ENCODE data around the gene PARD3.
"Not testable (repeated sequence)": the region's sequence is repeated elsewhere in the genome, so short reads cannot be mapped to it uniquely, and the experiment has no call there.

Gene PARD3

GRCh38 chr10:34797155-34797554 is 17.9 kb downstream of the PARD3 start:
- no peak for DNase-seq (ENCODE audit: low spot score)

GRCh38 chr10:34796133-34796532 is 19.0 kb downstream of the PARD3 start:
- DNase-seq (ENCODE audit: low spot score) = no peak

- no peak for DNase-seq (ENCODE audit: low spot score)
Measured at GRCh38 chr10:34795334-34795733, 19.8 kb downstream of the PARD3 start.

- DNase-seq (ENCODE audit: low spot score) = no peak
Measured at GRCh38 chr10:34794835-34795234, 20.3 kb downstream of the PARD3 start.

- DNase-seq (ENCODE audit: low spot score) = not testable (repeated sequence)
Measured at GRCh38 chr10:34793581-34793980, 21.5 kb downstream of the PARD3 start.

GRCh38 chr10:34792881-34793280 is 22.2 kb downstream of the PARD3 start:
- DNase-seq (ENCODE audit: low spot score) = no peak

GRCh38 chr10:34791947-34792346 is 23.1 kb downstream of the PARD3 start:
- no peak for DNase-seq (ENCODE audit: low spot score)

GRCh38 chr10:34791228-34791627 is 23.9 kb downstream of the PARD3 start:
- DNase-seq (ENCODE audit: low spot score) = no peak

- DNase-seq (ENCODE audit: low spot score) = no peak
Measured at GRCh38 chr10:34789966-34790506, 25.1 kb downstream of the PARD3 start.

GRCh38 chr10:34786464-34786863 is 28.6 kb downstream of the PARD3 start:
- DNase-seq (ENCODE audit: low spot score) = no peak

GRCh38 chr10:34781711-34782110 is 33.4 kb downstream of the PARD3 start:
- DNase-seq (ENCODE audit: low spot score) = no peak

GRCh38 chr10:34780818-34781380 is 34.2 kb downstream of the PARD3 start:
- DNase-seq (ENCODE audit: low spot score) = no peak

GRCh38 chr10:34778237-34778636 is 36.9 kb downstream of the PARD3 start:
- DNase-seq (ENCODE audit: low spot score) = no peak

- no peak for DNase-seq (ENCODE audit: low spot score)
Measured at GRCh38 chr10:34776090-34776690, 38.9 kb downstream of the PARD3 start.

- no peak for DNase-seq (ENCODE audit: low spot score)
Measured at GRCh38 chr10:34775044-34775637, 40.0 kb downstream of the PARD3 start.

- DNase-seq (ENCODE audit: low spot score) = no peak
Measured at GRCh38 chr10:34773636-34774630, 41.2 kb downstream of the PARD3 start.

GRCh38 chr10:34771525-34771924 is 43.6 kb downstream of the PARD3 start:
- no peak for DNase-seq (ENCODE audit: low spot score)

GRCh38 chr10:34771106-34771505 is 44.0 kb downstream of the PARD3 start:
- no peak for DNase-seq (ENCODE audit: low spot score)

- DNase-seq (ENCODE audit: low spot score) = no peak
Measured at GRCh38 chr10:34769899-34770298, 45.2 kb downstream of the PARD3 start.

- no peak for DNase-seq (ENCODE audit: low spot score)
Measured at GRCh38 chr10:34768972-34769330, 46.1 kb downstream of the PARD3 start.

GRCh38 chr10:34768261-34768971 is 46.7 kb downstream of the PARD3 start:
- no peak for DNase-seq (ENCODE audit: low spot score)
